Calu3 (cell line): ENCODE data around the gene UXS1. TPM values are rescaled to one million over a fixed set of nuclear protein-coding genes. Genes with fewer than 3 reads are reported as not detected.

Experiments used
- BruUV-seq: library from RNA; stranded (reverse); fragments of 400-500 nt; replicated peaks from 2 replicates; lab custom pipeline; 2021; lab: Mats Ljungman, UMichigan
- CTCF ChIA-PET: fragments of 300-600 bp; sonication (Branson Sonifier 250); formaldehyde crosslinking; loops from one replicate; lab custom pipeline; 2022; ENCODE audit warnings: antibody characterized with exemption; lab: Charles Lee
- DNase-seq: peaks from one replicate; pipeline ENCODE4 v3.0.0; 2022
- H3K27ac Mint-ChIP-seq: one replicate; pipeline ENCODE4 v1.8.0; 2022; ENCODE audit warnings: mixed read lengths; ENCODE audit not compliant: unreplicated experiment
- H3K27me3 Mint-ChIP-seq: one replicate; pipeline ENCODE4 v1.8.0; 2022; ENCODE audit warnings: mixed read lengths; ENCODE audit not compliant: unreplicated experiment
- H3K36me3 Mint-ChIP-seq: one replicate; pipeline ENCODE4 v1.8.0; 2022; ENCODE audit warnings: mild to moderate bottlenecking, moderate library complexity, mixed read lengths; ENCODE audit not compliant: insufficient read depth, unreplicated experiment
- H3K4me1 Mint-ChIP-seq: one replicate; pipeline ENCODE4 v1.8.0; 2022; ENCODE audit warnings: mild to moderate bottlenecking, low read depth, mixed read lengths; ENCODE audit not compliant: unreplicated experiment
- H3K4me3 Mint-ChIP-seq: one replicate; pipeline ENCODE4 v1.8.0; 2022; ENCODE audit warnings: mild to moderate bottlenecking, low read depth, moderate library complexity, mixed read lengths; ENCODE audit not compliant: unreplicated experiment
- H3K9me3 Mint-ChIP-seq: one replicate; pipeline ENCODE4 v1.8.0; 2022; ENCODE audit warnings: low read depth, mixed read lengths; ENCODE audit not compliant: unreplicated experiment
- CTCF ChIP-seq: fragments of 200-600 bp; IDR thresholded peaks from one replicate; pipeline ENCODE4 v1.8.0; 2022; ENCODE audit warnings: antibody characterized with exemption; ENCODE audit not compliant: unreplicated experiment
- intact Hi-C: fragments of 100-400 bp; cut with micrococcal nuclease; formaldehyde crosslinking; loops from one replicate; pipeline ENCODE4 v1.10.0; 2022; ENCODE audit not compliant: unreplicated experiment
- total RNA-seq: library from RNA; stranded (reverse); gene quantifications from 2 replicates; pipeline ENCODE4 v1.2.3, GENCODE V29; 2022

UXS1 gene
- total RNA-seq, 1 experiment from 2014 or later, result 87.7 TPM

GRCh38 chr2:106113361-106113966, 80.6 kb downstream of the UXS1 start:
- peaks cover 36% of the 10 kb centered on the region for H3K4me1 Mint-ChIP-seq
- no TSS peak for BruUV-seq
- no peaks in the 10 kb centered on the region for H3K9me3 Mint-ChIP-seq
- H3K27me3 Mint-ChIP-seq, result no peaks in the 10 kb centered on the region
- no peak for TF ChIP-seq CTCF
- DNase-seq, result no peak
- peak overlapping the region; percentile 32 for H3K27ac Mint-ChIP-seq
- H3K36me3 Mint-ChIP-seq, result peaks cover 4% of the 10 kb centered on the region
- intact Hi-C loops, result no loop called here
- CTCF ChIA-PET, result no interaction called here
- H3K4me3 Mint-ChIP-seq, result peak overlapping the region; percentile 19

- Mint-ChIP-seq H3K27me3 (no peaks in the 10 kb centered on the region), H3K9me3 (no peaks in the 10 kb centered on the region), H3K36me3 (peaks cover 4% of the 10 kb centered on the region), H3K4me1 (peaks cover 36% of the 10 kb centered on the region), H3K27ac (no peak overlapping the region), H3K4me3 (no peak overlapping the region)
- no peak for DNase-seq
- CTCF ChIA-PET, result no interaction called here
- intact Hi-C loops, result no loop called here
- TF ChIP-seq CTCF, result no peak
- BruUV-seq, result no TSS peak
Observed at GRCh38 chr2:106111882-106112571, 82.1 kb downstream of the UXS1 start.

- no peak for DNase-seq
- Mint-ChIP-seq H3K27me3 (no peaks in the 10 kb centered on the region), H3K27ac (no peak overlapping the region), H3K9me3 (no peaks in the 10 kb centered on the region), H3K4me1 (peaks cover 24% of the 10 kb centered on the region), H3K36me3 (peaks cover 4% of the 10 kb centered on the region), H3K4me3 (no peak overlapping the region)
- intact Hi-C loops, result loop anchor here (10.0 kb wide), 3 partner anchors 155 to 475 kb away; partner anchors contain the start of gene RGPD3
- BruUV-seq, result no TSS peak
- CTCF ChIA-PET, result no interaction called here
- no peak for TF ChIP-seq CTCF
Observed at GRCh38 chr2:106109675-106110424, 84.3 kb downstream of the UXS1 start.

GRCh38 chr2:106108791-106109190, 85.3 kb downstream of the UXS1 start:
- peaks cover 14% of the 10 kb centered on the region for H3K4me1 Mint-ChIP-seq
- H3K36me3 Mint-ChIP-seq, result peaks cover 8% of the 10 kb centered on the region

More at GRCh38 chr2:106108791-106109190, 85.3 kb downstream of the UXS1 start:
- Mint-ChIP-seq H3K9me3 (no peaks in the 10 kb centered on the region), H3K27ac (no peak overlapping the region), H3K4me3 (no peak overlapping the region), H3K27me3 (no peaks in the 10 kb centered on the region)
- BruUV-seq, result no TSS peak
- DNase-seq, result no peak
- intact Hi-C loops, result loop anchor here (10.0 kb wide), 3 partner anchors 156 to 476 kb away; partner anchors contain the start of gene RGPD3
- TF ChIP-seq CTCF, result no peak
- CTCF ChIA-PET, result no interaction called here
